ENCODE results near the gene ZNF57.

Gene ZNF57

GRCh38 chr19:2923510-2923909 lies 22.8 kb downstream of the ZNF57 start:
- no peaks in the 10 kb centered on the region for H4K20me1 ChIP-seq (ENCODE audit: control insufficient read depth, insufficient read depth, low read depth, low read length)
- no peaks in the 10 kb centered on the region for H3K9me3 ChIP-seq (ENCODE audit: control insufficient read depth, insufficient read depth, low read length)
- no peaks in the 10 kb centered on the region for H3K27me3 ChIP-seq (ENCODE audit: control insufficient read depth, low read length)
- no peak overlapping the region for H3K4me3 ChIP-seq (ENCODE audit: low read length)
- peaks cover 3% of the 10 kb centered on the region; the same call in 1 of the 2 replicates for H3K36me3 ChIP-seq (ENCODE audit: control insufficient read depth, low read length)
- no peak for TF ChIP-seq EZH2phosphoT487 (IDR thresholded peaks at IDR 0.05; ENCODE audit: borderline replicate concordance, low read length)
- TF ChIP-seq CTCF (IDR thresholded peaks at IDR 0.05; ENCODE audit: low read depth, low read length, poor library complexity, severe bottlenecking), result no peak
- no peak overlapping the region for H3K4me2 ChIP-seq (ENCODE audit: low read length)
- no peaks in the 10 kb centered on the region for H3F3A ChIP-seq (ENCODE audit: control insufficient read depth, insufficient read depth)
- H3K27ac ChIP-seq (ENCODE audit: low read depth, low read length), result no peak overlapping the region
- H3K79me2 ChIP-seq (ENCODE audit: control insufficient read depth, low read length), result no peaks in the 10 kb centered on the region
- no peaks in the 10 kb centered on the region for H3K4me1 ChIP-seq (ENCODE audit: control insufficient read depth, low read length)
- no peaks in the 10 kb centered on the region for H3K9me2 ChIP-seq (replicated peaks; ENCODE audit: control insufficient read depth, low read length)

- H3K4me3 ChIP-seq (ENCODE audit: low read length), result no peak overlapping the region
Measured at GRCh38 chr19:2926341-2927031, 25.8 kb downstream of the ZNF57 start.

GRCh38 chr19:2927032-2927430 lies 26.3 kb downstream of the ZNF57 start:
- H3K36me3 ChIP-seq (ENCODE audit: control insufficient read depth, low read length), result no peaks in the 10 kb centered on the region
- no peaks in the 10 kb centered on the region for H4K20me1 ChIP-seq (ENCODE audit: control insufficient read depth, insufficient read depth, low read depth, low read length)
- no peak for TF ChIP-seq CTCF (IDR thresholded peaks at IDR 0.05; ENCODE audit: low read depth, low read length, poor library complexity, severe bottlenecking)
- TF ChIP-seq EZH2phosphoT487 (IDR thresholded peaks at IDR 0.05; ENCODE audit: borderline replicate concordance, low read length), result no peak
- no peaks in the 10 kb centered on the region for H3F3A ChIP-seq (ENCODE audit: control insufficient read depth, insufficient read depth)
- H3K79me2 ChIP-seq (ENCODE audit: control insufficient read depth, low read length), result no peaks in the 10 kb centered on the region
- no peak overlapping the region for H3K4me3 ChIP-seq (ENCODE audit: low read length)
- no peak overlapping the region for H3K4me2 ChIP-seq (ENCODE audit: low read length)
- no peak overlapping the region for H3K27ac ChIP-seq (ENCODE audit: low read depth, low read length)
- H3K27me3 ChIP-seq (ENCODE audit: control insufficient read depth, low read length), result no peaks in the 10 kb centered on the region
- no peaks in the 10 kb centered on the region for H3K9me3 ChIP-seq (ENCODE audit: control insufficient read depth, insufficient read depth, low read length)
- no peaks in the 10 kb centered on the region for H3K4me1 ChIP-seq (ENCODE audit: control insufficient read depth, low read length)
- no peaks in the 10 kb centered on the region for H3K9me2 ChIP-seq (replicated peaks; ENCODE audit: control insufficient read depth, low read length)

More at GRCh38 chr19:2926341-2927031, 25.8 kb downstream of the ZNF57 start:
- Histone ChIP-seq H4K20me1 (ENCODE audit: control insufficient read depth, insufficient read depth, low read depth, low read length) (no peaks in the 10 kb centered on the region), H3F3A (ENCODE audit: control insufficient read depth, insufficient read depth) (no peaks in the 10 kb centered on the region), H3K9me3 (ENCODE audit: control insufficient read depth, insufficient read depth, low read length) (no peaks in the 10 kb centered on the region), H3K9me2 (replicated peaks; ENCODE audit: control insufficient read depth, low read length) (no peaks in the 10 kb centered on the region), H3K27me3 (ENCODE audit: control insufficient read depth, low read length) (no peaks in the 10 kb centered on the region), H3K36me3 (ENCODE audit: control insufficient read depth, low read length) (no peaks in the 10 kb centered on the region), H3K4me2 (ENCODE audit: low read length) (no peak overlapping the region), H3K79me2 (ENCODE audit: control insufficient read depth, low read length) (no peaks in the 10 kb centered on the region), H3K27ac (ENCODE audit: low read depth, low read length) (no peak overlapping the region), H3K4me1 (ENCODE audit: control insufficient read depth, low read length) (no peaks in the 10 kb centered on the region)
- no peak for TF ChIP-seq CTCF (IDR thresholded peaks at IDR 0.05; ENCODE audit: low read depth, low read length, poor library complexity, severe bottlenecking)
- no peak for TF ChIP-seq EZH2phosphoT487 (IDR thresholded peaks at IDR 0.05; ENCODE audit: borderline replicate concordance, low read length)
